Activated CD8-positive, alpha-beta T cell treated with anti-CD3 and anti-CD28 coated beads, Interleukin-2, amount 10 ng/mL, durations not matched to agents 7 days and 5 days (primary cell): ENCODE data around the gene MOAP1. TPM values are rescaled to one million over a fixed set of nuclear protein-coding genes. Genes with fewer than 3 reads are reported as not detected.
"Not testable (repeated sequence)": the region's sequence is repeated elsewhere in the genome, so short reads cannot be mapped to it uniquely, and the experiment has no call there.

Experiments
- ATAC-seq: fragments of 150-1000 bp; cut with Tn5 transposase; one replicate; pipeline ENCODE4 v1.10.0; 2021; ENCODE audit warnings: moderate library complexity
- CTCF ChIA-PET: fragments of 350-600 bp; sonication (Branson Sonifier 250); formaldehyde crosslinking; loops from one replicate; lab custom pipeline; 2021; ENCODE audit warnings: antibody characterized with exemption; lab: Charles Lee
- POLR2A ChIA-PET: fragments of 350-600 bp; sonication (Branson Sonifier 250); formaldehyde crosslinking; loops from one replicate; lab custom pipeline; 2021; ENCODE audit warnings: antibody characterized with exemption; lab: Charles Lee
- DNase-seq: peaks from one replicate; pipeline ENCODE4 v3.0.0-alpha.2; 2020
- H3K27ac Mint-ChIP-seq: one replicate; pipeline ENCODE4 v1.8.0; 2021; ENCODE audit warnings: mild to moderate bottlenecking, mixed read lengths
- H3K27me3 Mint-ChIP-seq: one replicate; pipeline ENCODE4 v1.8.0; 2021; ENCODE audit warnings: low read depth, mixed read lengths
- H3K36me3 Mint-ChIP-seq: one replicate; pipeline ENCODE4 v1.8.0; 2021; ENCODE audit warnings: low read depth, mixed read lengths
- H3K4me1 Mint-ChIP-seq: one replicate; pipeline ENCODE4 v1.8.0; 2021; ENCODE audit warnings: low read depth, mixed read lengths
- H3K4me3 Mint-ChIP-seq: one replicate; pipeline ENCODE4 v1.8.0; 2021; ENCODE audit warnings: mild to moderate bottlenecking, mixed read lengths
- H3K9me3 Mint-ChIP-seq: one replicate; pipeline ENCODE4 v1.8.0; 2022; ENCODE audit warnings: mixed read lengths; ENCODE audit not compliant: insufficient read depth
- total RNA-seq, 2 experiments: library from RNA; stranded (reverse); gene quantifications; one replicate each; pipeline ENCODE4 v1.2.3, GENCODE V29; 2021

MOAP1 gene, protein sequence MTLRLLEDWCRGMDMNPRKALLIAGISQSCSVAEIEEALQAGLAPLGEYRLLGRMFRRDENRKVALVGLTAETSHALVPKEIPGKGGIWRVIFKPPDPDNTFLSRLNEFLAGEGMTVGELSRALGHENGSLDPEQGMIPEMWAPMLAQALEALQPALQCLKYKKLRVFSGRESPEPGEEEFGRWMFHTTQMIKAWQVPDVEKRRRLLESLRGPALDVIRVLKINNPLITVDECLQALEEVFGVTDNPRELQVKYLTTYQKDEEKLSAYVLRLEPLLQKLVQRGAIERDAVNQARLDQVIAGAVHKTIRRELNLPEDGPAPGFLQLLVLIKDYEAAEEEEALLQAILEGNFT
- 10 to 100 TPM; 21.0 to 21.5 TPM for total RNA-seq

DNA sequence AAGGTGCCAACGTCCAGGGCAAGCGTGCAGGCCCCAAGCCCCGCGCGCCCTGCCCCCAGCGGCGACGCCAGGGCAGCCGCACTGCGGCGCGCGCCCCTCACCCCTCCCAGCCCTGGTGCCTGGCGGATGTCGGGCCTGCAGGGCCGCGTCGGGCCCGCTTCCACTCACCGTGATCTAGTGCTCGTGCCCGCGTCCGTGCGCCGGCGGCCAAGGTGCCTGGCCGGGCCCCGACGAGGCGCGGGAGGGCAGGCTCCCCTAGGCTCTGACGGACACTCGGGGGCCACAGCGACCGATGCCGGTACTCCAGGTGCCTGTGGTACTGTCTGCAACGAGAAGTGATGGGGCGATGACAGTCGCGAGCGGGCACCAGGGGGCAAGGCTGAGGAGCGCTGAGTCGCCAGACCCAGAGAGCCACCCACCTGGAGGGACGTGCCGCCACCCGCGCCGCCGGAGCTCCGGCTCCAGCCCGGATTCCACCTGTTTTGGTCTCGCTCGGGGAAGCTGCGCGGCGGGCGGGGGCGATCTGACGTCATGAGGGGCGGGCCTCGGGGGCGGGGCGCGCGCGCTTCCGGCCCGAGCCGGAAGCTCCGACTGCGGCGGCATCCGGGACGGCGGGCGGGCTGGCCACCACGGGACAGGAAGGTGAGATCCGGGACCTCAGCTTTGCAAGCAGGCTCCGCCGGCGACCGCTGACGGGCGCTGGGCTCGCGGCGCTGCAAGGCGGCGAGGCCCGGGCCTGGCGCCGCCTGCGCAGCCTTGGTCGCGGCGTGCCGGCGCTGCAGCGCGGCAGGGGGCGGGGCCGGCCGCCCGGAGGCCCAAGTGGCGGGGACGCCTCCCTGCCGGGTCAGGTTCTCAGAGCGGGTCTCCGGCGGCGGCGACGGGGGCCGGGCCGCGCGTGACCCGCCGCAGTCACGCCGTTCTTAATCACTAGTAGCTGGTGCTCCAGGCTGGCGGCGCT lies at the start of gene MOAP1, which contains the start of gene LYSET:
Gene MOAP1 (minus strand): TSS at position 507 of the 958 bp plus-strand sequence. CDS start 655 bp downstream, outside the sequence.
Gene LYSET (plus strand): TSS at position 927 of the 958 bp plus-strand sequence. CDS start 89 bp downstream, outside the sequence.
- H3K4me3 Mint-ChIP-seq, result peak within 1 kb of the TSS; percentile 95
- peaks cover 35% of the 10 kb centered on the region for H3K36me3 Mint-ChIP-seq
- ChIA-PET POLR2A (interaction anchor here (0.5 to 4.3 kb wide), 15 partner anchors 9 to 337 kb away, joined by 3 to 87 read pairs (median 4); partner anchors contain the start of genes GON7 and UBR7), CTCF (interaction anchor here (0.8 to 3.1 kb wide), 10 partner anchors 10 to 233 kb away, joined by 3 to 40 read pairs (median 4); partner anchors contain the start of genes GON7 and UBR7)
- peak within 1 kb of the TSS; percentile 92 for H3K27ac Mint-ChIP-seq
- no peaks in the 10 kb centered on the region for H3K9me3 Mint-ChIP-seq
- DNase-seq (peak; percentile 94), ATAC-seq (peak; percentile 93)
- H3K4me1 Mint-ChIP-seq, result peaks cover 34% of the 10 kb centered on the region
- H3K27me3 Mint-ChIP-seq, result no peaks in the 10 kb centered on the region

DNA sequence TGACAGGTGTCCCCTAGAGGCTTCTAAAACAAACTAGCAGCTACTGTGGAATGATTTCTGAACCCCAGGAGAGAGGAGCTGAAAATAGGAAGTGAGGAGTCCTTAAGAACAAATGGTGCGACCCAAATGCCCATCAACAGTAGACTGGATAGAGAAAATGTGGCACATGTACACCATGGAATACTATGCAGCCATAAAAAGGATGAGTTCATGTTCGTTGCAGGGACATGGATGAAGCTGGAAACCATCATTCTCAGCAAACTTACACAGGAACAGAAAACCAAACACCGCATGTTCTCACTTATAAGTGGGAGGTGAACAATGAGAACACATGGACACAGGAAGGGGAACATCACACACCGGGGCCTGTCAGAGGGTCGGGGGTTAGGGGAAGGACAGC lies 48.4 kb upstream of the MOAP1 start:
- ATAC-seq, DNase-seq, H3K9me3 Mint-ChIP-seq, POLR2A ChIA-PET, H3K4me3 Mint-ChIP-seq, H3K27ac Mint-ChIP-seq, H3K36me3 Mint-ChIP-seq: not testable (repeated sequence)
- CTCF ChIA-PET, result interaction anchor here (1.8 kb wide), 1 partner anchor 14 kb away, joined by 8 read pairs; no protein-coding TSS in a partner anchor
- Mint-ChIP-seq H3K4me1 (peaks cover 12% of the 10 kb centered on the region), H3K27me3 (peaks cover 18% of the 10 kb centered on the region)

DNA sequence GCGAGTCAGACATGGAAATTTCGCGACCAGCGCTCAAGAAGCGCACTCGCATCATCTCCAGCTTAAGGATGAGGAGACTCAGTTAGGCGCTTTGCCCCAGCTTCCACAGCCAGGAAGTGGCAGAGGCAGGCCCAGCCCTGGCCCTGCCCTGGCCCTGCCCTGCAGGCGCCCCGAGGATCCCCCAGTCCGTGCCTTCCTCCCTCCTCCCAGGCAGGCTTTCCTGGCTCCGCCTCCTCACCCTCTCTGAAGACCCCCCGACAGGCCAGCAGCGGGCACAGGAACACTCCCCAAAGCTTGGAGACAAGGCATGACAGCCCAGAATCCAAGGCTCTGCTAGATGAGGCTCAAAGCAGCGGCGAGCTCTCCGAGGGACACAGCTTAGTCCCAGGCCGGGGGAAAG lies 47.5 kb upstream of the MOAP1 start:
- peaks cover 18% of the 10 kb centered on the region for H3K27me3 Mint-ChIP-seq
- CTCF ChIA-PET, result no interaction called here
- POLR2A ChIA-PET, result no interaction called here
- no peak overlapping the region for H3K4me3 Mint-ChIP-seq
- H3K27ac Mint-ChIP-seq, result no peak overlapping the region
- ATAC-seq (no peak), DNase-seq (no peak)
- H3K36me3 Mint-ChIP-seq, result peaks cover 13% of the 10 kb centered on the region
- peaks cover 12% of the 10 kb centered on the region for H3K4me1 Mint-ChIP-seq
- no peaks in the 10 kb centered on the region for H3K9me3 Mint-ChIP-seq

DNA sequence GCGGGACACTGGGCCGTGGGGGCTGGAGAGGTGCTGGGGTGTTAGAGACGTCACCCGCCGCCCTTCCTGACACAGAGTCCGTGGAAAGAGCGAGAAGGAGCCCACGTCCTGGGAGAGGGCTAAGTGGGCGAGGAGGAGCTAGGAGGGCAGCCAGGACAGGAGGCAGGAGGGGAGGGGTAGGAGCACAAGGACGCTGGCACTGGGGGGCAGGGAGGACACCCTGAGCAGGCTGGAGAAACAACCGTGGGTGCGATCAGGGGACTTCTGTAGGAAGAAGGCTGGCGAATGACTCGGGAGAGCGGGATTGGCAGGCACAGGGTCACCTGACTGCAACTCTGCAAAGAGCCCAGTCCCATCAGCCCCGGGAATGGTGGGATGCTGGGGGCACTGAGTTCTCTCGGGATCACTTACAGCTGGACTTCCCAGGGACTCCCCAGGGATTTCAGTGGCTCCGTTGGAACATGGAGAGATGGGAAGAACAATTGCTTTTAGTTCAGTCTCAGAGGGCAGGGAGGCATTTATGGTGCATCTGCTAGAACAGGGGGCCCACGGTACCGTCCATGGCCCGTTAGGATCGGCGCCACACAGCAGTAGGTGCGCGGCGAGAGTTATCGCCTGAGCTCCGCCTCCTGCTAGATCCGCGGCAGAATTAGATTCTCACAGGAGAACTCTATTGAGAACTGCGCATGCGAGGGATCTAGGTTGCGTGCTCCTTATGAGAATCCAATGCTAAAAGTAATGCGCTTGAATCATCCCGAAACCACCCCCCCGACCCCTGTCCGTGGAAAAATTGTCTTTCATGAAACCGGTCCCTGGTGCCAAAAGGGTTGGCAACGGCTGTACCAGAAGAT lies 46.7 kb upstream of the MOAP1 start:
- ChIA-PET CTCF (no interaction called here), POLR2A (no interaction called here)
- ATAC-seq (peak; percentile 60), DNase-seq (no peak)
- no peak overlapping the region for H3K27ac Mint-ChIP-seq
- H3K4me3 Mint-ChIP-seq, result peak overlapping the region; percentile 22
- no peaks in the 10 kb centered on the region for H3K9me3 Mint-ChIP-seq
- H3K36me3 Mint-ChIP-seq, result peaks cover 18% of the 10 kb centered on the region
- H3K27me3 Mint-ChIP-seq, result peaks cover 18% of the 10 kb centered on the region
- H3K4me1 Mint-ChIP-seq, result peaks cover 12% of the 10 kb centered on the region

DNA sequence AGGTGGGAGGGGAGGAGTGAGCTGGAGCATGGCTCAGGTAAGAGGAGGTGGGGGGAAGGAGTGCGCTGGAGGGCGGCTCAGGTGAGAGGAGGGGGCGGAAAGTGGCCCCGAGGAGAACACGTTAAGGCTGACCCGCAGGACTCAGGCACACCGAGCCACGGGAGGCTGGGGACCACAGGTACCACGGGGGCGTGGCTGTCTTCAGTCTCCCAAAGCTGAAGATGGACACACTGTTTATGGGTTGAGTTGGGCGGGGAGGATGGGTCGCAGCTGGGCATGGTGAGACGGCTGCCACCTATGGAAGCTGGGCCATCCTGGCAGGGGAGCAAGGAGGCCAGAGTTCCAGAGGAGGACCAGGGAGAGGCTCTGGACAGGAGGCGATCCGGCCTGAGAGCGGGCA lies 45.8 kb upstream of the MOAP1 start:
- H3K27me3 Mint-ChIP-seq, result peaks cover 18% of the 10 kb centered on the region
- ATAC-seq (no peak), DNase-seq (no peak)
- ChIA-PET CTCF (no interaction called here), POLR2A (no interaction called here)
- H3K4me1 Mint-ChIP-seq, result peaks cover 12% of the 10 kb centered on the region
- H3K4me3 Mint-ChIP-seq, result no peak overlapping the region
- no peaks in the 10 kb centered on the region for H3K9me3 Mint-ChIP-seq
- H3K36me3 Mint-ChIP-seq, result peaks cover 26% of the 10 kb centered on the region
- H3K27ac Mint-ChIP-seq, result no peak overlapping the region

DNA sequence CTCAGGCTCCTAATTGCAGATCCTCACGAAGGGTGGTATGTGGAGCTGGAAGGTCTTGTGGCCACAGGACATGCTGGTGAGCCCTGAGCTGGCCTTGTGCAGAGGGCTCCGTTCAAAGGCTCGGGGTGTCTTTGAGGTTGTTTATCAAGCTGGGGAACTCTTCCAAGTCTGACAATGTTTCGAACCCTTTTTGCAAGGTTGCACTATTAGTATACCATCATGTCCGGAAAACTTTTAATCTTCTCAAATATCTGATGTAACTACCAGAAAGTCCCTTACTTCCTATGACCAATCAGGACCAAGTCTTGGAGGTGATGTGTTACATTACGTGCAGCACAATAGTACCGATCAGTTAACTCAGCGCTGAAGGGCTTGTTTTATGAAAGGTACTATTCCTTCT lies 43.9 kb upstream of the MOAP1 start:
- Mint-ChIP-seq H3K27ac (no peak overlapping the region), H3K27me3 (peaks cover 9% of the 10 kb centered on the region), H3K36me3 (peaks cover 35% of the 10 kb centered on the region), H3K4me3 (no peak overlapping the region), H3K9me3 (no peaks in the 10 kb centered on the region), H3K4me1 (peaks cover 12% of the 10 kb centered on the region)
- POLR2A ChIA-PET, result no interaction called here
- CTCF ChIA-PET, result no interaction called here
- DNase-seq (no peak), ATAC-seq (no peak)

DNA sequence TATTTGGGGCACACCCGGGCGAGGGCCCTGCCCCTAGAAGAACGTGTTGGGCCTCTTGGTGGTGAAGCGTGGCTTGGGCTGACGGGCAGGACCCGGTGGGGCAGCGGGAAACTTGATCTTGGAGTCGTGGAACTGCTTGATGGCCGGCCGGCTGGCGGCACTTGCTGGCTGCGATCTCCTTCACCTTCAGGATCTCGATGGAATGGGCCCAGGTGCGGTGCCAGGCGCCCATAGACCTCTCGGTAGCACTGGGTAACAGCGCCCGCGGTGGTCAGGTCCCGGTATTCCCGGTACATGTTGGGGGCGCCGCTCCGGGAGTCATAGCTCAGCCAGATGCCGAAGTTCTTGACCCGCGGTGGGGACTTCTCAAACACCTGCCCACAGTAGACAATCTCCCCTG lies 38.9 kb upstream of the MOAP1 start:
- CTCF ChIA-PET, result interaction anchor here (1.1 kb wide), 1 partner anchor 16 kb away, joined by 4 read pairs; the partner anchor contains the start of gene UBR7
- POLR2A ChIA-PET, result no interaction called here
- Mint-ChIP-seq H3K27ac (no peak overlapping the region), H3K27me3 (no peaks in the 10 kb centered on the region), H3K36me3 (peaks cover 59% of the 10 kb centered on the region), H3K4me1 (peaks cover 10% of the 10 kb centered on the region), H3K4me3 (no peak overlapping the region), H3K9me3 (no peaks in the 10 kb centered on the region)
- ATAC-seq (no peak), DNase-seq (no peak)

DNA sequence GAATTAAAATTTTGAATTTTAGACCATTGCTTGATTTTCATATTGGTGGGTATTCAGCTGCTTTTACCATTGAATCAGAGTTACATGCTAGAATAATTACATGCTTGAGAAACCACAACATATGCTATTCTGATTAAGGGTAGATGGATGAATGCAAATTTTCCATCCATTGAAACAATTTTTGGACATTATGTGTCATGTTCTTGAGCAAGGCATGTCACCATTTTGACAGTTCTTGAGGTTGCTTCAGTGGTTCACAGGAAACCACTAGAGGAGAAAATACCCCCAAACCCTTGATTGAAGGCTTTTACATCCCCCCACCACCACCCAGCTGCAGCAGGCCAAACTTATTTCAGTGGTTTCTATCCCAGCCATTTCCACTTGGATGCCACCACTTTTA lies 35.8 kb upstream of the MOAP1 start:
- H3K27me3 Mint-ChIP-seq, result no peaks in the 10 kb centered on the region
- DNase-seq (no peak), ATAC-seq (no peak)
- H3K27ac Mint-ChIP-seq, result no peak overlapping the region
- H3K36me3 Mint-ChIP-seq, result peaks cover 54% of the 10 kb centered on the region
- ChIA-PET POLR2A (interaction anchor here (0.8 kb wide), 1 partner anchor 14 kb away, joined by 3 read pairs; the partner anchor contains the start of gene GON7), CTCF (interaction anchor here (3.8 kb wide), 1 partner anchor 107 kb away, joined by 34 read pairs; no protein-coding TSS in a partner anchor)
- H3K4me1 Mint-ChIP-seq, result peaks cover 10% of the 10 kb centered on the region
- no peaks in the 10 kb centered on the region for H3K9me3 Mint-ChIP-seq
- H3K4me3 Mint-ChIP-seq, result no peak overlapping the region

DNA sequence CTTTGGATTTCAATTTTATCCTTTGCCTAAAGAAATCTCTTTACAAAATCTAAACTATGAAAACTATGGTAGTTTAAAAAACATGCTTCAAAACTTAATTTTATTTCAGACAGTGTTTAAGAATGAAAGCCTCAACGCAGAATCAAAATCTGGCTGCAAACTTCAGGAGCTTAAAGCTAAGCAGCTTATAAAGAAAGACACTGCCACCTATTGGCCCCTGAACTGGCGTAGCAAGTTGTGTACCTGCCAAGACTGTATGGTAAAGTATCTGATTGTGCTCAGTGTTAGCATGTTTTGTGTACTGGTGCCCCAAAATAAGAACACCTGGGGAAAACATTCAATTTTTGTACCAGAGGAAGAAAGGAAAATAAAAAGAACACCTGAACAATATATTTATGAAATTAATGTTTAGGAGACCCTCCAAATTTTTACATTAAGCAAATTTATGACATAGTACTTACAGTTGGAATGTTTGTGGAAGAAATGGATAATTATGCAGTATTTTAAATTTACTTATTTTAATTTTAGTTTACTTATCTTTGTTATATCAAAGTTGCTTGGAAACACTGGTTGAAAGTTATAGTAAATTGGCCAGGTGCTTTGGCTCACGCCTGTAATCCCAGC lies 34.5 kb upstream of the MOAP1 start:
- H3K9me3 Mint-ChIP-seq, result no peaks in the 10 kb centered on the region
- DNase-seq (peak; percentile 70), ATAC-seq (peak; percentile 91)
- POLR2A ChIA-PET, result interaction anchor here (1.0 to 1.6 kb wide), 2 partner anchors 35 to 106 kb away, joined by 3 to 4 read pairs; partner anchors contain the start of gene MOAP1
- CTCF ChIA-PET, result interaction anchor here (0.6 to 3.8 kb wide), 10 partner anchors 12 to 267 kb away, joined by 3 to 34 read pairs (median 3); partner anchors contain the start of genes GON7, LYSET, MOAP1 and UBR7
- peaks cover 10% of the 10 kb centered on the region for H3K4me1 Mint-ChIP-seq
- no peaks in the 10 kb centered on the region for H3K27me3 Mint-ChIP-seq
- no peak overlapping the region for H3K4me3 Mint-ChIP-seq
- peaks cover 54% of the 10 kb centered on the region for H3K36me3 Mint-ChIP-seq
- H3K27ac Mint-ChIP-seq, result no peak overlapping the region

DNA sequence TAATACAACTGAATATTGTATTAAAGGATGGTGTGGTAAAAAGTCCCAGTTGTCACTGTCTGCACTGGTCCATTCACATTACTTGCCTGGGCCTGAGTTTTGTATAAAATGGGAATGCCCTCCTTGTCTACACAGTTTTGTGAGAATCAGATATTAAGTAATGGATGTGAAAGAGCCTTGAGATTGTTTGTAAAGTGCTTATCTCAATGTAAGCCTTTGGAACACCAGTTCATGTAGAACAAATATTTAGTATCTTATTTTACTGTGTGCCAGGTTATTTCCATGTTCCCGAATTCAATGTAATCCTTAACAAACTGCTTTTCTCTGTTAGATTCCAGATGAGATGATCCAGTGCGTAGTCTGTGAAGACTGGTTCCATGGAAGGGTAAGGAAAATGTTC lies 29.9 kb upstream of the MOAP1 start:
- Mint-ChIP-seq H3K9me3 (no peaks in the 10 kb centered on the region), H3K36me3 (peaks cover 47% of the 10 kb centered on the region), H3K27me3 (no peaks in the 10 kb centered on the region), H3K27ac (no peak overlapping the region), H3K4me3 (no peak overlapping the region), H3K4me1 (peaks cover 4% of the 10 kb centered on the region)
- POLR2A ChIA-PET, result no interaction called here
- CTCF ChIA-PET, result no interaction called here
- ATAC-seq, result no peak
- DNase-seq, result no peak
